ENCODE data around the gene CPSF3. TPM values are rescaled to one million over a fixed set of nuclear protein-coding genes. Genes with fewer than 3 reads are reported as not detected.

CPSF3 gene
- total RNA-seq, 1 experiment from 2014 or later, result 68.5 TPM

- ChIA-PET RAD21 (ENCODE audit: low non-redundant PET in 1 of 2, low total read pairs in 2 of 2, uncharacterized antibody in 2 of 2, unreplicated experiment in 2 of 2) (no interaction called here), POLR2A (no interaction called here), CTCF (no interaction called here)
- no peak overlapping the region for H3K9ac ChIP-seq (ENCODE audit: low read length)
- no peaks in the 10 kb centered on the region for H3K9me3 ChIP-seq (ENCODE audit: control insufficient read depth in 1 of 2, insufficient read depth in 1 of 2, low read depth in 1 of 2, low read length in 2 of 2)
- H4K20me1 ChIP-seq (ENCODE audit: insufficient read depth), result no peaks in the 10 kb centered on the region
- no peak for DNase-seq (ENCODE audit: low read depth, low spot score)
- H3K27me3 ChIP-seq (ENCODE audit: insufficient read depth, low read length), result no peaks in the 10 kb centered on the region
- H3K4me1 ChIP-seq (ENCODE audit: control insufficient read depth in 1 of 2, insufficient read depth in 2 of 2, low read length in 2 of 2), result no peaks in the 10 kb centered on the region
- no peak overlapping the region for H3K4me2 ChIP-seq (ENCODE audit: low read length)
- no TSS peak for BruUV-seq (replicated peaks)
- no peaks in the 10 kb centered on the region for H3K9me2 ChIP-seq (ENCODE audit: insufficient read depth)
- no peak overlapping the region for H2AFZ ChIP-seq (ENCODE audit: low read depth, low read length, poor library complexity, severe bottlenecking)
- no peaks in the 10 kb centered on the region for H3K79me2 ChIP-seq (ENCODE audit: insufficient read depth, low read length)
- ATAC-seq, result no peak
- H3K36me3 ChIP-seq (ENCODE audit: control insufficient read depth in 1 of 2, insufficient read depth in 2 of 2, low read length in 2 of 2), result peaks cover 12 to 22% of the 10 kb centered on the region in 2 experiments; a peak in 3 of 4 replicates
- no peak overlapping the region for H3K4me3 ChIP-seq (replicated peaks in 1 of 2; ENCODE audit: low read depth in 1 of 2, low read length in 2 of 2)
- TF ChIP-seq SRF (IDR thresholded peaks at IDR 0.05; ENCODE audit: low read depth), result no peak
- TF ChIP-seq ATF3 (IDR thresholded peaks at IDR 0.05), result no peak
- TF ChIP-seq JUND (IDR thresholded peaks at IDR 0.05), result no peak
- no peak for TF ChIP-seq CTCF (IDR thresholded peaks at IDR 0.05 in 2 of 3, conservative IDR thresholded peaks at IDR 0.05 in 1 of 3; ENCODE audit: borderline replicate concordance in 1 of 3, insufficient read depth in 1 of 3, low read depth in 2 of 3, low read length in 2 of 3)
- no peak for TF ChIP-seq ELF1 (IDR thresholded peaks at IDR 0.05; ENCODE audit: borderline replicate concordance, low read depth)
- H3K27ac ChIP-seq (ENCODE audit: low read depth, low read length), result no peak overlapping the region
- intact Hi-C loops (cut with micrococcal nuclease), result no loop called here
Observed at GRCh38 chr2:9462886-9463697, 39.6 kb downstream of the CPSF3 start.

GRCh38 chr2:9463698-9464034 lies 40.2 kb downstream of the CPSF3 start:
- no peak for ATAC-seq
- no peak for TF ChIP-seq REST (IDR thresholded peaks at IDR 0.05; ENCODE audit: low read depth)
- TF ChIP-seq SIN3A (IDR thresholded peaks at IDR 0.05; ENCODE audit: low read depth), result no peak
- TF ChIP-seq SRF (IDR thresholded peaks at IDR 0.05; ENCODE audit: low read depth), result no peak
- no peak for TF ChIP-seq CBX3 (IDR thresholded peaks at IDR 0.05; ENCODE audit: low read depth)
- TF ChIP-seq ATF3 (IDR thresholded peaks at IDR 0.05), result no peak
- TF ChIP-seq CEBPB (IDR thresholded peaks at IDR 0.05; ENCODE audit: low read depth), result no peak
- no peak for TF ChIP-seq EZH2phosphoT487 (IDR thresholded peaks at IDR 0.05; ENCODE audit: borderline replicate concordance)
- TF ChIP-seq MAX (IDR thresholded peaks at IDR 0.05), result no peak
- TF ChIP-seq ZNF274 (IDR thresholded peaks at IDR 0.05; ENCODE audit: low read depth, low read length), result no peak

More at GRCh38 chr2:9463698-9464034, 40.2 kb downstream of the CPSF3 start:
- Histone ChIP-seq H4K20me1 (ENCODE audit: insufficient read depth) (no peaks in the 10 kb centered on the region), H3K27me3 (ENCODE audit: insufficient read depth, low read length) (no peaks in the 10 kb centered on the region), H3K4me1 (ENCODE audit: control insufficient read depth in 1 of 2, insufficient read depth in 2 of 2, low read length in 2 of 2) (no peaks in the 10 kb centered on the region), H3K4me2 (ENCODE audit: low read length) (no peak overlapping the region), H3K4me3 (replicated peaks in 1 of 2; ENCODE audit: low read depth in 1 of 2, low read length in 2 of 2) (no peak overlapping the region), H3K9ac (ENCODE audit: low read length) (no peak overlapping the region), H2AFZ (ENCODE audit: low read depth, low read length, poor library complexity, severe bottlenecking) (no peak overlapping the region), H3K9me2 (ENCODE audit: insufficient read depth) (no peaks in the 10 kb centered on the region), H3K79me2 (ENCODE audit: insufficient read depth, low read length) (no peaks in the 10 kb centered on the region), H3K36me3 (ENCODE audit: control insufficient read depth in 1 of 2, insufficient read depth in 2 of 2, low read length in 2 of 2) (peaks cover 11 to 23% of the 10 kb centered on the region in 2 experiments; a peak in 3 of 4 replicates), H3K27ac (ENCODE audit: low read depth, low read length) (no peak overlapping the region), H3K9me3 (ENCODE audit: control insufficient read depth in 1 of 2, insufficient read depth in 1 of 2, low read depth in 1 of 2, low read length in 2 of 2) (no peaks in the 10 kb centered on the region)
- RAD21 ChIA-PET (ENCODE audit: low non-redundant PET in 1 of 2, low total read pairs in 2 of 2, uncharacterized antibody in 2 of 2, unreplicated experiment in 2 of 2), result no interaction called here
- POLR2A ChIA-PET, result no interaction called here
- intact Hi-C loops (cut with micrococcal nuclease), result no loop called here
- CTCF ChIA-PET, result no interaction called here
- no peak for DNase-seq (ENCODE audit: low read depth, low spot score)
- no TSS peak for BruUV-seq (replicated peaks)

Measured in HCT116 (cell line).